Progenitor cell of endocrine pancreas (in vitro differentiated cells): Measurements from ENCODE around the gene SMYD1. TPM values are rescaled to one million over a fixed set of nuclear protein-coding genes. Genes with fewer than 3 reads are reported as not detected.

ENCODE experiments used
- DNase-seq: peaks from one replicate; pipeline ENCODE4 v3.0.0; 2021; ENCODE audit warnings: low spot score; ENCODE audit not compliant: unreplicated experiment
- H3K27ac Mint-ChIP-seq: 2 replicates; pipeline ENCODE4 v1.8.0; 2021; ENCODE audit warnings: mild to moderate bottlenecking, moderate library complexity, mixed read lengths
- H3K27me3 Mint-ChIP-seq: 2 replicates; pipeline ENCODE4 v1.8.0; 2021; ENCODE audit warnings: mixed read lengths
- H3K36me3 Mint-ChIP-seq: 2 replicates; pipeline ENCODE4 v1.8.0; 2022; ENCODE audit warnings: mixed read lengths; ENCODE audit not compliant: insufficient read depth
- H3K4me1 Mint-ChIP-seq: 2 replicates; pipeline ENCODE4 v1.8.0; 2021; ENCODE audit warnings: low read depth, mixed read lengths
- H3K4me3 Mint-ChIP-seq: 2 replicates; pipeline ENCODE4 v1.8.0; 2021; ENCODE audit warnings: low read depth, mild to moderate bottlenecking, moderate library complexity, mixed read lengths
- H3K9me3 Mint-ChIP-seq: 2 replicates; pipeline ENCODE4 v1.8.0; 2021; ENCODE audit warnings: low read depth, mixed read lengths
- CTCF ChIP-seq: fragments of 200-600 bp; sonication (generic); IDR thresholded peaks from one replicate; pipeline ENCODE4 v1.5.0; 2021; ENCODE audit warnings: antibody characterized with exemption, mild to moderate bottlenecking; ENCODE audit not compliant: unreplicated experiment
- total RNA-seq: library from RNA; stranded (reverse); gene quantifications from 2 replicates; pipeline ENCODE4 v1.2.1, GENCODE V29; 2021

SMYD1 gene
- total RNA-seq, 1 donor from 2014 or later = not detected

- Mint-ChIP-seq H3K36me3 (no peaks in the 10 kb centered on the region), H3K9me3 (no peaks in the 10 kb centered on the region), H3K4me3 (no peak overlapping the region), H3K27me3 (no peaks in the 10 kb centered on the region), H3K4me1 (peaks cover 33% of the 10 kb centered on the region), H3K27ac (no peak overlapping the region)
- no peak for TF ChIP-seq CTCF
- no peak for DNase-seq
These were observed 9.4 kb upstream of the SMYD1 start for GRCh38 chr2:88058191-88058590.

- no peak overlapping the region for H3K4me3 Mint-ChIP-seq
- H3K4me1 Mint-ChIP-seq = peaks cover 14% of the 10 kb centered on the region
- no peaks in the 10 kb centered on the region for H3K9me3 Mint-ChIP-seq
- no peak for DNase-seq
- H3K27me3 Mint-ChIP-seq = no peaks in the 10 kb centered on the region
- TF ChIP-seq CTCF = peak; percentile 80
- H3K36me3 Mint-ChIP-seq = no peaks in the 10 kb centered on the region
- no peak overlapping the region for H3K27ac Mint-ChIP-seq
These were observed 7.4 kb upstream of the SMYD1 start for GRCh38 chr2:88059979-88060906.

- Mint-ChIP-seq H3K9me3 (no peaks in the 10 kb centered on the region), H3K36me3 (no peaks in the 10 kb centered on the region), H3K4me3 (no peak overlapping the region), H3K27ac (no peak overlapping the region), H3K4me1 (peaks cover 12% of the 10 kb centered on the region), H3K27me3 (no peaks in the 10 kb centered on the region)
- no peak for TF ChIP-seq CTCF
- DNase-seq = no peak
These were observed 6.7 kb upstream of the SMYD1 start for GRCh38 chr2:88060907-88061275.

GRCh38 chr2:88061295-88061694 is 6.3 kb upstream of the SMYD1 start:
- H3K9me3 Mint-ChIP-seq = no peaks in the 10 kb centered on the region
- TF ChIP-seq CTCF = no peak
- no peak for DNase-seq
- no peak overlapping the region for H3K4me3 Mint-ChIP-seq
- no peaks in the 10 kb centered on the region for H3K27me3 Mint-ChIP-seq
- peaks cover 10% of the 10 kb centered on the region for H3K4me1 Mint-ChIP-seq
- H3K36me3 Mint-ChIP-seq = no peaks in the 10 kb centered on the region
- H3K27ac Mint-ChIP-seq = no peak overlapping the region

GRCh38 chr2:88066543-88066942 is 1.1 kb upstream of the SMYD1 start:
- no peak overlapping the region for H3K27ac Mint-ChIP-seq
- TF ChIP-seq CTCF = no peak
- no peaks in the 10 kb centered on the region for H3K9me3 Mint-ChIP-seq
- peaks cover 13% of the 10 kb centered on the region for H3K4me1 Mint-ChIP-seq
- no peak overlapping the region for H3K4me3 Mint-ChIP-seq
- no peaks in the 10 kb centered on the region for H3K36me3 Mint-ChIP-seq
- no peaks in the 10 kb centered on the region for H3K27me3 Mint-ChIP-seq
- DNase-seq = no peak
